Esophagus (tissue), 2 donors: ENCODE data around the gene EMID1. TPM values are rescaled to one million over a fixed set of nuclear protein-coding genes. Genes with fewer than 3 reads are reported as not detected.
"Not testable (repeated sequence)": the region's sequence is repeated elsewhere in the genome, so short reads cannot be mapped to it uniquely, and the experiment has no call there.

Experiments used
- H3K27ac ChIP-seq, 2 donors: one replicate each; pipeline ENCODE4 v1.5.1; 2013; ENCODE audit warnings: low read depth in 2 of 2, mild to moderate bottlenecking in 2 of 2, inconsistent platforms in 1 of 2, low read length in 1 of 2, moderate library complexity in 1 of 2
- H3K27me3 ChIP-seq, 2 donors: one replicate each; pipeline ENCODE4 v1.6.1; 2013; ENCODE audit warnings: low read length in 2 of 2, control low read depth in 1 of 2, mild to moderate bottlenecking in 1 of 2; ENCODE audit not compliant: insufficient read depth in 2 of 2, control insufficient read depth in 1 of 2
- H3K36me3 ChIP-seq, 2 donors: one replicate each; pipeline ENCODE4 v1.6.1; 2013; ENCODE audit warnings: low read length in 1 of 2; ENCODE audit not compliant: control insufficient read depth in 2 of 2, insufficient read depth in 2 of 2
- H3K4me1 ChIP-seq, 2 donors: one replicate each; pipeline ENCODE4 v1.6.1; 2013; ENCODE audit warnings: low read length in 1 of 2; ENCODE audit not compliant: control insufficient read depth in 2 of 2, insufficient read depth in 2 of 2
- H3K4me3 ChIP-seq, 2 donors: one replicate each; pipeline ENCODE4 v1.5.1; 2013; ENCODE audit warnings: low read length in 2 of 2, mild to moderate bottlenecking in 2 of 2, low read depth in 1 of 2, moderate library complexity in 1 of 2
- H3K9me3 ChIP-seq, 2 donors: one replicate each; pipeline ENCODE4 v1.6.1; 2013; ENCODE audit warnings: mild to moderate bottlenecking in 2 of 2, low read depth in 1 of 2, low read length in 1 of 2, moderate library complexity in 1 of 2; ENCODE audit not compliant: control insufficient read depth in 2 of 2, insufficient read depth in 1 of 2
- WGBS, 2 donors: extraction: QIAGEN DNeasy Blood & Tissue Kit; methylation state at CpG; one replicate each; pipeline ENCODE4 v1.1.7; 2013; 5-methylcytosine and 5-hydroxymethylcytosine counted together
- polyA plus RNA-seq, 2 donors: library from polyadenylated mRNA; stranded (reverse); fragments of 200-250 nt; gene quantifications; one replicate each; pipeline ENCODE4 v1.2.3, GENCODE V29; 2013
- donor health status: healthy with polysubstance abuse.
- donor health status: Bipolar disorder and iron deficiency.

EMID1 gene
- polyA plus RNA-seq, 2 donors = 0.22 to 0.54 TPM

DNA sequence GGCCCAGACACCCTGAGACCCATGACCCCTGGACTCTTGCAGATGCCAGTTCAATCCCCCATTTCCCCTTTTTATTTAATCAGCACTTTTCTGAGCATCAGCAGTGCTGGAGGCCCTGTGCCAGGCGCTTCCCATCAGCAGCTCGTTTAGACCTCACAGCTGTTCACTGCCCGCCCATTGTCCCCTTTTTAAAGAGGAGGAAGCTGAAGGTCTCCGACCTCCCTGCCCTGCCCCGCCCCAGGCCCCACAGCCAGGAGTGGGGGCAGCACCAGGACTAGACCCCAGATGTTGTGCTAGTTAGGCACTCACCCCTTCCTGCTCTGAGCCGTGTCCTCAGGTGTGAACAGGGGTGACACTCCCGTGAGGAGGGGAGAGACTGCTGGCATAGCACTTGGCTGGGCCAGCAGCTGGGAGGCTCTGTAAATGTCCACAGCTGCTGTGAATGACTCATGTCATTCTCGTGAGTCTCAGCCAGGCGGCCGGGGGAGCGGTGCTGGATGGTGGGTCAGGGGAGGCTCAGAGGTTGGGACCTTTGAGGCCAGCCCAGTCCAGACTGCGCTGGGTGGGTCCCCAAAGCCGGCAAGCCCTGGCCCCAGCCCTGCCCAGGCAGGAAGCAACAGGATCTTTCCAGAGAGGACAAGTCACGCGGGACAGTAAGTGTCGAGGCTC, 19.9 kb downstream of the EMID1 start:
- Histone ChIP-seq H3K4me1 (peaks cover 4 to 10% of the 10 kb centered on the region in 2 donors), H3K36me3 (no peaks in the 10 kb centered on the region), H3K27me3 (no peaks in the 10 kb centered on the region), H3K27ac (peak overlapping the region in 1 of 2 donors; percentile 66), H3K4me3 (no peak overlapping the region), H3K9me3 (no peaks in the 10 kb centered on the region)
- 34 to 44% methylated on average over 16 of the region's 16 CpGs for WGBS, 2 donors

DNA sequence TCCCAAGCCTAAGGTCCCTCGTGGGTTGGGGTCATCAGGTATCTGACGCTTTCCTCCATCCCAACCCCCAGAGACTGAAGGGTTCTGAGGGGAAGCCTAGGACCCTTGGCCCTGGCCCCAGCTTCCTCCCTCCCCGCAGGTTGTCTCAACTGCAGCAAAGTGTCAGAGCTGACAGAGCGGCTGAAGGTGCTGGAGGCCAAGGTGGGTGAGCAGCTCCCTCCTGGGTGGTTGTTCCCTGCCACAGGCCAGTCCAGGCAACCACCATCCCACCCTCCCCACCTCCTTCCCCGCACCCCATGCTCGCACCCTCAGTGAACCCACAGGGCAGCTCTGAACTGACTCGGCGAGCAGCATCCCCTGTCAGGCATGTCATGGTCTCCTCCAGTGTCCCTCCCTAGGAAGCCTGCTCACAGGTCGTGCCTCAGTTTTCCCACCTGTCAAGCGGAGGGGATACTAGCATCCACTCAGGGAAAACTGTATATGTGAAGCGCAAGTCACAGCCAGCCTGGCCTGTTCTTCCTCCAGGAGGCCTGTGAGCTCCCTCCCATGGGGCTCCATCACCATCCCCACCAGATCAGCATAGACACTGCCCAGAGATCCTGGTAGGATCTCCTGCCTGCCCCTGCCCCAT, 20.8 kb downstream of the EMID1 start:
- H3K36me3 ChIP-seq = no peaks in the 10 kb centered on the region
- no peaks in the 10 kb centered on the region for H3K9me3 ChIP-seq
- peak overlapping the region in 1 of 2 donors; percentile 33 for H3K27ac ChIP-seq
- H3K27me3 ChIP-seq = no peaks in the 10 kb centered on the region
- no peak overlapping the region for H3K4me3 ChIP-seq
- peaks cover 4 to 10% of the 10 kb centered on the region in 2 donors for H3K4me1 ChIP-seq
- 89 to 92% methylated on average over 11 of the region's 11 CpGs for WGBS, 2 donors

DNA sequence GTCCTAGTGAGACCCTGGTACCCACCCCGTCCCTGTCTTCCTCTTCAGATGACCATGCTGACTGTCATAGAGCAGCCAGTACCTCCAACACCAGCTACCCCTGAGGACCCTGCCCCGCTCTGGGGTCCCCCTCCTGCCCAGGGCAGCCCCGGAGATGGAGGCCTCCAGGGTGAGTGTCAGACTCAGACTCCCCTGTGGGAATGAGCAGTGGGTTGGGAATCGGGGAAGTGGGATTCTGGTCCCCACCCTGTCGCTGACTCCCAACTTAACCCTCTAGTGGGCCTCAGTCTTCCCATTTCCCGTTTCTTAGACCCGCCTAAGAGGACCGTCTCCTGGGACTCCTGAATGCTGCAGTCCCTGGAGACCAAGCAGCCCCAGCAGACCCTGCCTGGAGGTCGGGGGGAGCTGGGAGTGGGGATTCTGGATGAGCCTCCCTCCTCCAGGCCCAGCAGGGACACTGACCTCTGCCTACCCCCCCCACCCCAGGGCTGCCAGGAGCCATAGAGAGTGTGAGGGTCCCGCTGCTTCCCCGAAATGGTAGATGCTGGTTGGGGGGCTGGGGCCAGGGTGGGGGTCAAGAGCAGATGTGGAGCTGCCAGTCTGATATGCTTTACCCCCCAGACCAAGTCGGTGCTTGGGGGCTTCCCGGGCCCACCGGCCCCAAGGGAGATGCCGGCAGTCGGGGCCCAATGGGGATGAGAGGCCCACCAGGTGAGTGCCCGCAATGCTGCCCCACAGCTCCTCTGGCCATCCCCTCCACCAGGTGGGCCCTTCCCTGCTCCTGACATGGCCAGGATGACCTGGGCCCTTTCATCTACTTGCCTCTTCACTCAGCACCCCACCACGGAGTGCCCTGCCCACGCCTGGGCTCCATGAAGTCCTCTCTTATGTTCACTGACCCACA, 25.5 kb downstream of the EMID1 start:
- Histone ChIP-seq H3K9me3 (no peaks in the 10 kb centered on the region), H3K27me3 (no peaks in the 10 kb centered on the region), H3K4me3 (no peak overlapping the region), H3K27ac (no peak overlapping the region), H3K36me3 (no peaks in the 10 kb centered on the region), H3K4me1 (peaks cover 0 to 3% of the 10 kb centered on the region in 2 donors)
- 89 to 92% methylated on average over 16 to 19 of the region's 19 CpGs for WGBS, 2 donors

DNA sequence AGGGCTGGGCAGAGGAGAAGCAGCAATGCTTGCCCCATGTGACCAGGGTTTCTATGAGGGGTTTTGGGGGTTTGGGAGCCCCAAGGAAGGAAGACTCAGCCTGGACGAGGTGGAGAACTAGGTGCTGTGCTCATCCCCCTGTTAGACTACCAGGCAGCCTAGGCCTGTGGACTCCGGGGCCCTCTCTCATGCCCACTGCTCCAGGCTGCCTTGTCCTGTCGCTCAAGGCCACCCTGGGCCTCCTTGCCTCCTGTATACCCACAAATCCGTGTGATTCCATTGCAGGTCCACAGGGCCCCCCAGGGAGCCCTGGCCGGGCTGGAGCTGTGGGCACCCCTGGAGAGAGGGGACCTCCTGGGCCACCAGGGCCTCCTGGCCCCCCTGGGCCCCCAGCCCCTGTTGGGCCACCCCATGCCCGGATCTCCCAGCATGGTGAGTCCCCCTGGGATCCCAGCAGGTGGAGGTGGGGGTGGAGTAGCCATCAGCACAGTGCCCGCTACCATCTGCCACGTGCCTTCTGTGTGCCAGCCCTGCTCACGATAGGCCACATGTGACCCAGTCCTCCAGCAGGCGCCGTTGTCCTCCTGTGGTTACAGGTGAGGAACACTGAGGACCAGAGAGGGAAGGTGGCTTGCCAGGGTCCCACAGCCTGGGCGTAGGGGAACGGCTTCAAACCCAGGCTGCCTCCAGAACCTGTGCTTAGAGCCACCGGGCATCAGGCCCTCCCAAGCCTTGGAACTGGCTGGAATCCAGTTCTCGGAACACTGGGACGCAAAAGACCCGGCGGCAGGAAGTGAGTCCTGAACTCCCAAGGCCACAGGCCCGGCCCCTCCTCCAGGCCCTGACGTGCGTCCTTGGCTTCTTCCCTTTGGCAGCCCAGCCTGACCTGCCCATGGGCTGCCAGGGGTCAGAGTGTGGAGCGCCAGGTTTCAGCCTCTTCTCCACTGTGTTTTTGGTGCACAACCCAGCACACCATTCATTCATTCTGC, 26.6 kb downstream of the EMID1 start:
- Histone ChIP-seq H3K4me1 (no peaks in the 10 kb centered on the region), H3K36me3 (no peaks in the 10 kb centered on the region), H3K27me3 (no peaks in the 10 kb centered on the region), H3K4me3 (no peak overlapping the region), H3K9me3 (no peaks in the 10 kb centered on the region), H3K27ac (no peak overlapping the region)
- WGBS, 2 donors = 67 to 78% methylated on average over 22 of the region's 22 CpGs

DNA sequence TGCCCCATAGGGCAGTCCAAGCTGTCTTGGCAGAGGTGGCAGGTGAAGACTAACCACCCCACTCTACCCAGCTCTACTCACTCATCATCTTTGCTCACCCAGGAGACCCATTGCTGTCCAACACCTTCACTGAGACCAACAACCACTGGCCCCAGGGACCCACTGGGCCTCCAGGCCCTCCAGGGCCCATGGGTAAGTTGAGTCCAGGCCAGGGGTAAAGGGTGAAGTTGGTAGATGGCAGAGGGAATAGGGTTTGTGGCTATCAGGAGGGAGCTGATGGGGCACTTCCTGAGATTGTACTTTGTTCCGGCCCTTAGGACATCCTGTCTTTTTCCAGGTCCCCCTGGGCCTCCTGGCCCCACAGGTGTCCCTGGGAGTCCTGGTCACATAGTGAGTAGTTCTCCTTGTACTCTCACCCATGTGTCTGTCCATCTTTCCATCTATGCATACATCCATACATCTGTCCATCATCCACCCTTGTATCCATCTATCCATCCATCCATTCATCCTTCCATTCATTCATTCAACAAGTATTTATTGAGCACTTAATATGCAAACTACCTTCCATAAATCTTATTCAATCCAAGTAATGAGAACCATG, 27.7 kb downstream of the EMID1 start:
- H3K4me1 ChIP-seq = no peaks in the 10 kb centered on the region
- H3K36me3 ChIP-seq = no peaks in the 10 kb centered on the region
- no peak overlapping the region for H3K4me3 ChIP-seq
- H3K9me3 ChIP-seq = no peaks in the 10 kb centered on the region
- H3K27me3 ChIP-seq = no peaks in the 10 kb centered on the region
- 78 to 100% methylated on average over 1 of the region's 1 CpG for WGBS, 2 donors
- no peak overlapping the region for H3K27ac ChIP-seq

DNA sequence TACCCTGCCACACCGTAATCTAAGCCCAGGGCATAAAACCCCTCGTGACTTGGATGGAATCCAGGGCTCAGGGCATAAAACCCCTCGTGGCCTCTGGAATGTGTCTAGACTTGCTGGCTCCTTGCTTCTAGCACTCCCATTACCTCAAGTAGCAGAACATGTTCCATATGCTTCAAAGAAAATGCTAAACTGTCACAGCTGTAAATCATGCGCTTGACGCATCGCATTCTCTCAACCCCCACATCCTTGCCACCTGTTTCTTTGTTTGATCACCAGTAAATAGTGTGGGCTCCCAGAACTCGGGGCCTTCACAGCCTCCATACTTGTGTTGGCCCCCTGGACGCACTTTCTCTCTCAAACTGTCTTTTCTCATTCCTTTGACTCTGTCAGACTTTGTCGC, 34.8 kb downstream of the EMID1 start:
- not testable (repeated sequence) for H3K27ac ChIP-seq, H3K9me3 ChIP-seq, H3K4me1 ChIP-seq, H3K4me3 ChIP-seq, H3K27me3 ChIP-seq, H3K36me3 ChIP-seq
- 73 to 78% methylated on average over 9 of the region's 9 CpGs for WGBS, 2 donors

DNA sequence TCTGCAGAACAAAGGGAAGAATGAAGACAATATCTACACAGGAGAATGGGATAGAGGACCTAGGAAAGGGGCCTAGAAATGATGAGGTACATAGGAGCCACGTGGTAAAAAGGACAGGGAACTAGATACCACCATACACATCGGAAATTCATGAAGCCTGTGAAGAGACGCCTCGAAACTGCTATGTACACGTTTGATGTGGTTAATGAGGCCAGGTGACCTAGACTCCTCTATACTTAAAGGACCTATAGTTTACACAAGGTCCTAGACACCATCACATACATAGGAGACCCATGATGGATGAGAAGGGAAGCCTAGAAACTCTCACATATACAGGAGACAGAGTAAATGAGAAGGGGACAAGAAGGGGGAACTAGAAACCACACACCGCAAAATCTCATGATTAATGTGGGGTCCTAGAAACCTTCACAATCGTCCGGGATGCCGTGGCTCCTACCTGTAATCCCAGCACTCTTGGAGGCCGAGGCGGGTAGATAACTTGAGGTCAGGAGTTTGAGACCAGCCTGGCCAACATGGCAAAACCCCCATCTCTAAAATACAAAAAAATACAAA, 38.3 kb downstream of the EMID1 start:
- no peak overlapping the region for H3K27ac ChIP-seq
- WGBS, 2 donors = 83 to 86% methylated on average over 11 of the region's 11 CpGs
- no peak overlapping the region for H3K4me3 ChIP-seq
- no peaks in the 10 kb centered on the region for H3K27me3 ChIP-seq
- H3K4me1 ChIP-seq = no peaks in the 10 kb centered on the region
- H3K36me3 ChIP-seq = no peaks in the 10 kb centered on the region
- H3K9me3 ChIP-seq = peaks cover 0 to 2% of the 10 kb centered on the region in 2 donors

DNA sequence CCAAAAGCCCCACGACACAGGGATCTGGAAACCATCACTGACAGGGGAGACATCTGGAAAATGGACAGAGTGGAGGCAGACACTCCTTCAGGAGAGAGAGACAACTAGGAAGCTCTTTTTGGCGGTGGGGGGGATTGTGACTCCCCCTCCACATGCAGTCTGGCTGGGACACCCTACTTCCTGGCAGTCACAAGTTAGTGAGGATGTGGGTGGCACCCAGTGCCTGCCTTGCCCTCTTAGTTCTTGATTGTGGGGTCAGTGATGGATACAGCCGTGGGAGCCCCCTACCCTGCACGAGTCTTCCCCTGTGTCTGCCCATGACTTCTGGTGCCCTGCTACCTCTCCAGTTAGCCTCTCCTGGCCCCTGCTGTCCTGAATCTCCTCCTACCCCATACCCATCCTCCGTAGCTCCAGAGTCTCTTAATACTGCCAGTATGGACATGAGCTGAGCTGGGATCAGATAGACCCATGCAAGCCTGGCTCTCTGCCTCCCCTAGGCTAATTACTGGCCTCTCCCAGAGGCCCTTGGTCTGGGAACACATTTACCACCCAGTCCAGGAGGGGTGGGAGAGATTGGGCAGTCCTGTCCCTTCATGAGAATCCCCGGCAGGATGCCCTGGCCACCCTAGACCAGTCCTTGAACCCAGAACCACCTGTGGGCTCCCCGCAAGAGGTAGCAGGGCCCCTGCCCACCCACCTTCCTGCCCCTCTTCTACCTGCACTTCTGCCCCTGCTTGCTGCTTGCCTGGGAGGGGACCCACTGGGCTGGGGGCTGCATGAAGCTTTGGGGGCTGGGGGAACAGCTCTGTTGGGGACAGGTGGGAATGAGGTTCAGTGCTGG, 39.3 kb downstream of the EMID1 start:
- Histone ChIP-seq H3K36me3 (no peaks in the 10 kb centered on the region), H3K27me3 (no peaks in the 10 kb centered on the region), H3K27ac (no peak overlapping the region), H3K9me3 (no peaks in the 10 kb centered on the region), H3K4me3 (no peak overlapping the region), H3K4me1 (no peaks in the 10 kb centered on the region)
- 72 to 75% methylated on average over 7 of the region's 7 CpGs for WGBS, 2 donors
